Measurements from ENCODE around the gene NTN1. TPM values are rescaled to one million over a fixed set of nuclear protein-coding genes. Genes with fewer than 3 reads are reported as not detected.

The NTN1 gene
- total RNA-seq, 2 experiments from 2014 or later = not detected

DNA sequence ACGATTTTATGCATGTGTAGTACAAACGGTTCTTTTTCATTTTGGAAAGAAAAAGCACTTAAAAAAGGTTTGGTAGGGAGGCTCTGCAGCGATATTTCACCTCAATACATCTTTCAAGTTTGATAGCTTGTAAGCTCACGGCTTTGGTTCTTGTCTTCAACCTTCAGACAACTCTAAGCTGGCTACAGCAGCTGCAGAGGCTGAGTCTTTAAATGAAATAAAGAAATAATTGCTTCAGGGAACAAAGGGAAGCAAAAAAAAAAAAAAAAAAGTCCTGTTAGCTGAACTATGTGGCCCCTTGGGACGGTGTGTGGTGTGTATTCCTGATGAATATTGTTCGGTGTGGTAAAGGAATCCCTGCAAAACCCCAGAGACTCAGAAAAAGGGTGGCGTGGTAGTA is 265.1 kb downstream of the NTN1 start:
- H4K20me1 ChIP-seq (ENCODE audit: insufficient read depth, low read length) = no peaks in the 10 kb centered on the region
- ChIA-PET CTCF (ENCODE audit: unreplicated experiment) (no interaction called here), POLR2A (no interaction called here)
- TF ChIP-seq EZH2phosphoT487 (IDR thresholded peaks at IDR 0.05; ENCODE audit: borderline replicate concordance, low read depth, low read length) (no peak), CTCF (conservative IDR thresholded peaks at IDR 0.05; ENCODE audit: low read length) (no peak)
- no peaks in the 10 kb centered on the region for H3K4me1 ChIP-seq (ENCODE audit: insufficient read depth, low read length, poor library complexity, severe bottlenecking)
- H2AFZ ChIP-seq (ENCODE audit: low read length) = no peak overlapping the region
- H3K9me2 ChIP-seq (ENCODE audit: insufficient read depth, low read length) = no peaks in the 10 kb centered on the region
- no peak for DNase-seq (ENCODE audit: low spot score)
- no peaks in the 10 kb centered on the region for H3K9me3 ChIP-seq (ENCODE audit: low read length)
- H3K79me2 ChIP-seq (ENCODE audit: insufficient read depth, low read depth, low read length) = no peaks in the 10 kb centered on the region
- no TSS peak for BruUV-seq (replicated peaks)
- no peak overlapping the region for H3K4me3 ChIP-seq (ENCODE audit: low read depth, low read length, poor library complexity, severe bottlenecking)
- no peak overlapping the region for H3K4me2 ChIP-seq (ENCODE audit: low read length)
- no peaks in the 10 kb centered on the region for H3K36me3 ChIP-seq (ENCODE audit: insufficient read depth, low read length)
- intact Hi-C loops (cut with micrococcal nuclease; ENCODE audit: unreplicated experiment) = no loop called here
- no peak overlapping the region for H3K27ac ChIP-seq (ENCODE audit: low read depth, low read length, poor library complexity, severe bottlenecking)

GRCh38 chr17:9287306-9287705 is 266.0 kb downstream of the NTN1 start:
- BruUV-seq (replicated peaks) = no TSS peak
- Histone ChIP-seq H4K20me1 (ENCODE audit: insufficient read depth, low read length) (no peaks in the 10 kb centered on the region), H2AFZ (ENCODE audit: low read length) (no peak overlapping the region), H3K27ac (ENCODE audit: low read depth, low read length, poor library complexity, severe bottlenecking) (no peak overlapping the region), H3K79me2 (ENCODE audit: insufficient read depth, low read depth, low read length) (no peaks in the 10 kb centered on the region), H3K4me2 (ENCODE audit: low read length) (no peak overlapping the region), H3K4me3 (ENCODE audit: low read depth, low read length, poor library complexity, severe bottlenecking) (no peak overlapping the region), H3K9me2 (ENCODE audit: insufficient read depth, low read length) (no peaks in the 10 kb centered on the region), H3K4me1 (ENCODE audit: insufficient read depth, low read length, poor library complexity, severe bottlenecking) (no peaks in the 10 kb centered on the region), H3K36me3 (ENCODE audit: insufficient read depth, low read length) (no peaks in the 10 kb centered on the region), H3K9me3 (ENCODE audit: low read length) (no peaks in the 10 kb centered on the region)
- POLR2A ChIA-PET = no interaction called here
- no peak for DNase-seq (ENCODE audit: low spot score)
- intact Hi-C loops (cut with micrococcal nuclease; ENCODE audit: unreplicated experiment) = no loop called here
- no peak for TF ChIP-seq CTCF (conservative IDR thresholded peaks at IDR 0.05; ENCODE audit: low read length)
- TF ChIP-seq EZH2phosphoT487 (IDR thresholded peaks at IDR 0.05; ENCODE audit: borderline replicate concordance, low read depth, low read length) = no peak
- CTCF ChIA-PET (ENCODE audit: unreplicated experiment) = no interaction called here

DNA sequence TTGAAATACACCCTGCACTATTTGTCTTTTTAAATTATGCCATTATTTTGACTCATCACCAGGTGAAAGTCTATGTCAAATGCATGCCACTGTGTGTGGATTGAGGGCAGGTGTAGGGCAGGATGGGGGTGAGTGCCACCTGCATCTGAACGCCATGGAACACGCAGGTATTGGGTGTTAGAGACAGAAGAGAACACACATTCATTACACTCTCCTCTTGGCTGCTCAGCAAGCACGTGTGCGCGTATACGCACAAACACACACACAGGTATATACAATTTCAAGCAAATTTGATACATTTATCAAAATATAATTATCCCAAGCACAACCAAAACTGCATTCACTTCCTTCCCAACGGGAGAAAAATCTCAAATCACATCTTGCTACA is 268.9 kb downstream of the NTN1 start:
- no peak overlapping the region for H3K4me2 ChIP-seq (ENCODE audit: low read length)
- H2AFZ ChIP-seq (ENCODE audit: low read length) = no peak overlapping the region
- no peak overlapping the region for H3K27ac ChIP-seq (ENCODE audit: low read depth, low read length, poor library complexity, severe bottlenecking)
- no peaks in the 10 kb centered on the region for H3K79me2 ChIP-seq (ENCODE audit: insufficient read depth, low read depth, low read length)
- intact Hi-C loops (cut with micrococcal nuclease; ENCODE audit: unreplicated experiment) = no loop called here
- H4K20me1 ChIP-seq (ENCODE audit: insufficient read depth, low read length) = no peaks in the 10 kb centered on the region
- no peaks in the 10 kb centered on the region for H3K9me3 ChIP-seq (ENCODE audit: low read length)
- no TSS peak for BruUV-seq (replicated peaks)
- H3K9me2 ChIP-seq (ENCODE audit: insufficient read depth, low read length) = no peaks in the 10 kb centered on the region
- no peak overlapping the region for H3K4me3 ChIP-seq (ENCODE audit: low read depth, low read length, poor library complexity, severe bottlenecking)
- POLR2A ChIA-PET = no interaction called here
- no peak for DNase-seq (ENCODE audit: low spot score)
- no peak for TF ChIP-seq EZH2phosphoT487 (IDR thresholded peaks at IDR 0.05; ENCODE audit: borderline replicate concordance, low read depth, low read length)
- no peak for TF ChIP-seq CTCF (conservative IDR thresholded peaks at IDR 0.05; ENCODE audit: low read length)
- CTCF ChIA-PET (ENCODE audit: unreplicated experiment) = no interaction called here
- no peaks in the 10 kb centered on the region for H3K36me3 ChIP-seq (ENCODE audit: insufficient read depth, low read length)
- no peaks in the 10 kb centered on the region for H3K4me1 ChIP-seq (ENCODE audit: insufficient read depth, low read length, poor library complexity, severe bottlenecking)

Data from OCI-LY7 (cell line).